NCI-H2107 treated with DMSO at 0.1 percent for 48 hours (cell line): Measurements from ENCODE around the gene TCERG1.
A peak's percentile ranks its signal among the peaks of the same experiment; 100 is the strongest.

Experiments used
- DNase-seq: peaks from one replicate; lab custom pipeline; 2025; ENCODE audit not compliant: unreplicated experiment; lab: John Stamatoyannopoulos, UW

Gene TCERG1

GRCh38 chr5:146446861-146447733 is at the start of gene TCERG1:
Gene TCERG1 (plus strand): TSS chr5:146447333. CDS start chr5:146447350, 17 bp downstream.
- peak; percentile 96 for DNase-seq

- DNase-seq = no peak
Measured at GRCh38 chr5:146398826-146399225, 48.3 kb upstream of the TCERG1 start.

- DNase-seq = no peak
Measured at GRCh38 chr5:146399481-146399880, 47.7 kb upstream of the TCERG1 start.

- no peak for DNase-seq
Measured at GRCh38 chr5:146400201-146400600, 46.9 kb upstream of the TCERG1 start.

GRCh38 chr5:146401021-146401420 is 46.1 kb upstream of the TCERG1 start:
- DNase-seq = no peak

GRCh38 chr5:146402949-146403348 is 44.2 kb upstream of the TCERG1 start:
- DNase-seq = no peak

- DNase-seq = no peak
Measured at GRCh38 chr5:146409054-146409671, 38.0 kb upstream of the TCERG1 start.

GRCh38 chr5:146410272-146410671 is 36.9 kb upstream of the TCERG1 start:
- no peak for DNase-seq

- DNase-seq = no peak
Measured at GRCh38 chr5:146419696-146420095, 27.4 kb upstream of the TCERG1 start.

- DNase-seq = no peak
Measured at GRCh38 chr5:146425023-146425422, 22.1 kb upstream of the TCERG1 start.

GRCh38 chr5:146426305-146426704 is 20.8 kb upstream of the TCERG1 start:
- no peak for DNase-seq

GRCh38 chr5:146426853-146427618 is 20.1 kb upstream of the TCERG1 start:
- DNase-seq = peak; percentile 16

GRCh38 chr5:146427619-146427997 is 19.5 kb upstream of the TCERG1 start:
- DNase-seq = no peak

- no peak for DNase-seq
Measured at GRCh38 chr5:146428658-146429057, 18.5 kb upstream of the TCERG1 start.

- no peak for DNase-seq
Measured at GRCh38 chr5:146440353-146440752, 6.8 kb upstream of the TCERG1 start.

- no peak for DNase-seq
Measured at GRCh38 chr5:146440870-146441495, 6.2 kb upstream of the TCERG1 start.

- no peak for DNase-seq
Measured at GRCh38 chr5:146441896-146442295, 5.2 kb upstream of the TCERG1 start.

GRCh38 chr5:146447734-146448380 is 724 bp downstream of the TCERG1 start:
- peak; percentile 3 for DNase-seq

GRCh38 chr5:146448783-146449519 is 1.8 kb downstream of the TCERG1 start:
- DNase-seq = no peak

GRCh38 chr5:146450002-146450401 is 2.9 kb downstream of the TCERG1 start:
- no peak for DNase-seq
